Measurements from ENCODE around the gene MTRF1L. TPM values are rescaled to one million over a fixed set of nuclear protein-coding genes. Genes with fewer than 3 reads are reported as not detected.

Gene MTRF1L
- total RNA-seq, 1 experiment from 2014 or later, result 26.5 TPM

DNA sequence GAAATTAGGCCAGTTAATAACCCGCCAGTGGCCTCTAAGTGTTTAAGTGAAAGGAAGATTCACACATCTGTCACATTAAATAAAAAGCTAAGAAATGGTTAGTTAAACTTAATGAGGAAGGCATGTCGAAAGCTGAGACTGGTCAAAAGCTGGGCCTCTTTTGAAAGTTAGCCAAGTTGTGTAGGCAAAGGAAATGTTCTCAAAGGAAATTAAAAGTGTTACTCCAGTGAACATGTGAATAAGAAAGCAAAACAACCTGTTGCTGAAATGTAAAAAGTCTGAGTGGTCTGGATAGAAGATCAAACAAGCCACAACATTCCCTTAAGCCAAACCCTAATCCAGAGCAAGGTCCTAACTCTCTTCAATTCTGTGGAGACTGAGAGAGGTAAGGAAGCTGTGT is 10.9 kb upstream of the MTRF1L start:
- no peaks in the 10 kb centered on the region for H4K20me1 ChIP-seq (ENCODE audit: control insufficient read depth, insufficient read depth, insufficient read length)
- H3K18ac ChIP-seq (ENCODE audit: insufficient read length, low read depth, low read length), result no peak overlapping the region
- no peaks in the 10 kb centered on the region for H3K23me2 ChIP-seq (ENCODE audit: insufficient read length, low read depth, low read length, poor library complexity, severe bottlenecking)
- TF ChIP-seq, protein P1, sequence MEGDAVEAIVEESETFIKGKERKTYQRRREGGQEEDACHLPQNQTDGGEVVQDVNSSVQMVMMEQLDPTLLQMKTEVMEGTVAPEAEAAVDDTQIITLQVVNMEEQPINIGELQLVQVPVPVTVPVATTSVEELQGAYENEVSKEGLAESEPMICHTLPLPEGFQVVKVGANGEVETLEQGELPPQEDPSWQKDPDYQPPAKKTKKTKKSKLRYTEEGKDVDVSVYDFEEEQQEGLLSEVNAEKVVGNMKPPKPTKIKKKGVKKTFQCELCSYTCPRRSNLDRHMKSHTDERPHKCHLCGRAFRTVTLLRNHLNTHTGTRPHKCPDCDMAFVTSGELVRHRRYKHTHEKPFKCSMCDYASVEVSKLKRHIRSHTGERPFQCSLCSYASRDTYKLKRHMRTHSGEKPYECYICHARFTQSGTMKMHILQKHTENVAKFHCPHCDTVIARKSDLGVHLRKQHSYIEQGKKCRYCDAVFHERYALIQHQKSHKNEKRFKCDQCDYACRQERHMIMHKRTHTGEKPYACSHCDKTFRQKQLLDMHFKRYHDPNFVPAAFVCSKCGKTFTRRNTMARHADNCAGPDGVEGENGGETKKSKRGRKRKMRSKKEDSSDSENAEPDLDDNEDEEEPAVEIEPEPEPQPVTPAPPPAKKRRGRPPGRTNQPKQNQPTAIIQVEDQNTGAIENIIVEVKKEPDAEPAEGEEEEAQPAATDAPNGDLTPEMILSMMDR (conservative IDR thresholded peaks at IDR 0.05), result no peak
- no peak overlapping the region for H3K4me3 Mint-ChIP-seq
- H3K9me3 Mint-ChIP-seq, result no peaks in the 10 kb centered on the region
- H2BK120ac ChIP-seq (ENCODE audit: low read depth, low read length, poor library complexity, severe bottlenecking), result no peak overlapping the region
- H4K5ac ChIP-seq (ENCODE audit: insufficient read length, low read depth, low read length), result no peak overlapping the region
- no peaks in the 10 kb centered on the region for H3K79me2 ChIP-seq (ENCODE audit: insufficient read depth, low read length)
- H3T11ph ChIP-seq (ENCODE audit: low read length), result no peak overlapping the region
- no peaks in the 10 kb centered on the region for H3K79me1 ChIP-seq (ENCODE audit: insufficient read depth, low read depth, low read length, poor library complexity, severe bottlenecking)
- no peaks in the 10 kb centered on the region for H3K4me1 ChIP-seq (ENCODE audit: insufficient read depth, low read length)
- no peaks in the 10 kb centered on the region for H3K36me3 Mint-ChIP-seq (ENCODE audit: insufficient read depth in 1 of 3, low read depth in 3 of 3)
- H2AFZ ChIP-seq (ENCODE audit: low read length), result no peak overlapping the region
- no peak overlapping the region for H3K14ac ChIP-seq (ENCODE audit: insufficient read depth, low read length)
- no peak overlapping the region for H3K27ac Mint-ChIP-seq
- no peak overlapping the region for H3K56ac ChIP-seq (ENCODE audit: insufficient read length, low read depth, low read length)
- no peak overlapping the region for H2AK5ac ChIP-seq (ENCODE audit: insufficient read length, low read length)
- WGBS (ENCODE audit: extremely low coverage, insufficient read length, low lambda C conversion rate), result no CpG with 5 or more reads among the region's 2 CpGs
- H3K4me1 Mint-ChIP-seq, result no peaks in the 10 kb centered on the region; a peak in 1 of 4 replicates
- no peak overlapping the region for H2BK20ac ChIP-seq (ENCODE audit: low read depth, low read length, poor library complexity, severe bottlenecking)
- no peaks in the 10 kb centered on the region for H3K9me3 ChIP-seq (ENCODE audit: control insufficient read depth, low read depth, low read length)
- H2BK15ac ChIP-seq (ENCODE audit: low read depth, low read length), result no peak overlapping the region
- H3K9ac ChIP-seq (ENCODE audit: extremely low read depth, insufficient read length, low read length), result no peak overlapping the region
- H3K4ac ChIP-seq (ENCODE audit: low read depth, low read length), result no peak overlapping the region
- DNase-seq, result no peak
- H3K23ac ChIP-seq (ENCODE audit: insufficient read length, low read depth, low read length), result no peak overlapping the region
- H3K4me2 ChIP-seq (ENCODE audit: insufficient read depth, insufficient read length, low read length), result no peak overlapping the region
- no peak overlapping the region for H4K8ac ChIP-seq (replicated peaks; ENCODE audit: insufficient read length, low read depth, low read length)
- H4K91ac ChIP-seq (ENCODE audit: insufficient read length, low read depth, low read length), result no peak overlapping the region
- no peaks in the 10 kb centered on the region for H3K27me3 Mint-ChIP-seq (ENCODE audit: low read depth)
- no peaks in the 10 kb centered on the region for H3K27me3 ChIP-seq (ENCODE audit: insufficient read depth, low read length)
- no peak overlapping the region for H2BK5ac ChIP-seq (ENCODE audit: insufficient read length, low read length)
- H2BK12ac ChIP-seq (ENCODE audit: insufficient read length, low read depth, low read length), result no peak overlapping the region
- no peak overlapping the region for H3K27ac ChIP-seq (ENCODE audit: insufficient read length, low read depth, low read length)

All from H9 (cell line).